ENCODE measurements around the gene LLGL2. TPM values are rescaled to one million over a fixed set of nuclear protein-coding genes. Genes with fewer than 3 reads are reported as not detected.

Gene LLGL2
- total RNA-seq, 1 experiment from 2014 or later: 3.9 TPM

- no peaks in the 10 kb centered on the region for H3K27me3 ChIP-seq
- no peak overlapping the region for H3K4me3 ChIP-seq
- no peaks in the 10 kb centered on the region for H3K9me3 ChIP-seq
- H3K36me3 ChIP-seq: no peaks in the 10 kb centered on the region
- DNase-seq: no peak
Observed at GRCh38 chr17:75552425-75553294, 27.2 kb downstream of the LLGL2 start.

GRCh38 chr17:75553295-75554110 lies 28.0 kb downstream of the LLGL2 start:
- H3K4me3 ChIP-seq: no peak overlapping the region
- H3K27me3 ChIP-seq: no peaks in the 10 kb centered on the region
- DNase-seq: no peak
- no peaks in the 10 kb centered on the region for H3K9me3 ChIP-seq
- H3K36me3 ChIP-seq: no peaks in the 10 kb centered on the region

GRCh38 chr17:75555679-75556153 lies 30.2 kb downstream of the LLGL2 start:
- H3K27me3 ChIP-seq: no peaks in the 10 kb centered on the region
- H3K9me3 ChIP-seq: no peaks in the 10 kb centered on the region
- H3K36me3 ChIP-seq: no peaks in the 10 kb centered on the region
- DNase-seq: no peak
- no peak overlapping the region for H3K4me3 ChIP-seq

- no peaks in the 10 kb centered on the region for H3K9me3 ChIP-seq
- H3K36me3 ChIP-seq: no peaks in the 10 kb centered on the region
- no peak overlapping the region for H3K4me3 ChIP-seq
- DNase-seq: peak; percentile 91
- no peaks in the 10 kb centered on the region for H3K27me3 ChIP-seq
Observed at GRCh38 chr17:75557075-75557851, 31.8 kb downstream of the LLGL2 start.

- Histone ChIP-seq H3K9me3 (no peaks in the 10 kb centered on the region), H3K27me3 (no peaks in the 10 kb centered on the region), H3K36me3 (no peaks in the 10 kb centered on the region), H3K4me3 (no peak overlapping the region)
- no peak for DNase-seq
Observed at GRCh38 chr17:75557852-75558665, 32.6 kb downstream of the LLGL2 start.

- H3K9me3 ChIP-seq: no peaks in the 10 kb centered on the region
- no peaks in the 10 kb centered on the region for H3K27me3 ChIP-seq
- H3K4me3 ChIP-seq: no peak overlapping the region
- no peaks in the 10 kb centered on the region for H3K36me3 ChIP-seq
- no peak for DNase-seq
Observed at GRCh38 chr17:75558666-75559530, 33.4 kb downstream of the LLGL2 start.

- DNase-seq: peak; percentile 69
- H3K27me3 ChIP-seq: no peaks in the 10 kb centered on the region
- H3K36me3 ChIP-seq: no peaks in the 10 kb centered on the region
- no peaks in the 10 kb centered on the region for H3K9me3 ChIP-seq
- H3K4me3 ChIP-seq: no peak overlapping the region
Observed at GRCh38 chr17:75559958-75560533, 34.5 kb downstream of the LLGL2 start.

- Histone ChIP-seq H3K27me3 (no peaks in the 10 kb centered on the region), H3K9me3 (no peaks in the 10 kb centered on the region), H3K4me3 (no peak overlapping the region), H3K36me3 (no peaks in the 10 kb centered on the region)
- peak; percentile 97 for DNase-seq
Observed at GRCh38 chr17:75561927-75562603, 36.6 kb downstream of the LLGL2 start.

- no peak for DNase-seq
- Histone ChIP-seq H3K9me3 (no peaks in the 10 kb centered on the region), H3K36me3 (no peaks in the 10 kb centered on the region), H3K4me3 (no peak overlapping the region), H3K27me3 (no peaks in the 10 kb centered on the region)
Observed at GRCh38 chr17:75563063-75563758, 37.7 kb downstream of the LLGL2 start.

- no peaks in the 10 kb centered on the region for H3K36me3 ChIP-seq
- no peak overlapping the region for H3K4me3 ChIP-seq
- H3K27me3 ChIP-seq: no peaks in the 10 kb centered on the region
- no peak for DNase-seq
- H3K9me3 ChIP-seq: no peaks in the 10 kb centered on the region
Observed at GRCh38 chr17:75564195-75564594, 38.7 kb downstream of the LLGL2 start.

- H3K36me3 ChIP-seq: no peaks in the 10 kb centered on the region
- no peak overlapping the region for H3K4me3 ChIP-seq
- no peaks in the 10 kb centered on the region for H3K9me3 ChIP-seq
- peak; percentile 91 for DNase-seq
- no peaks in the 10 kb centered on the region for H3K27me3 ChIP-seq
Observed at GRCh38 chr17:75565066-75565465, 39.6 kb downstream of the LLGL2 start.

- Histone ChIP-seq H3K36me3 (no peaks in the 10 kb centered on the region), H3K27me3 (no peaks in the 10 kb centered on the region), H3K9me3 (no peaks in the 10 kb centered on the region), H3K4me3 (no peak overlapping the region)
- DNase-seq: no peak
Observed at GRCh38 chr17:75565618-75566017, 40.1 kb downstream of the LLGL2 start.

- no peaks in the 10 kb centered on the region for H3K36me3 ChIP-seq
- H3K9me3 ChIP-seq: no peaks in the 10 kb centered on the region
- no peak overlapping the region for H3K4me3 ChIP-seq
- DNase-seq: no peak
- H3K27me3 ChIP-seq: no peaks in the 10 kb centered on the region
Observed at GRCh38 chr17:75566416-75566815, 40.9 kb downstream of the LLGL2 start.

- Histone ChIP-seq H3K9me3 (no peaks in the 10 kb centered on the region), H3K36me3 (no peaks in the 10 kb centered on the region), H3K4me3 (no peak overlapping the region), H3K27me3 (no peaks in the 10 kb centered on the region)
- DNase-seq: no peak
Observed at GRCh38 chr17:75566834-75567233, 41.3 kb downstream of the LLGL2 start.
